ENCODE data around the gene PREB.
"Not testable (repeated sequence)": the region's sequence is repeated elsewhere in the genome, so short reads cannot be mapped to it uniquely, and the experiment has no call there.

PREB gene

GRCh38 chr2:27133905-27134780, at the start of gene PREB:
Gene PREB (minus strand): TSS chr2:27134636. CDS start chr2:27134421, 215 bp downstream.
- peak; percentile 97 to 98 for DNase-seq

GRCh38 chr2:27184115-27184514, 49.7 kb upstream of the PREB start:
- no peak for DNase-seq

- DNase-seq, result no peak
Observed at GRCh38 chr2:27182346-27182745, 47.9 kb upstream of the PREB start.

GRCh38 chr2:27179344-27180000, 45.0 kb upstream of the PREB start:
- DNase-seq, result no peak

- DNase-seq, result no peak
Observed at GRCh38 chr2:27178469-27178868, 44.0 kb upstream of the PREB start.

GRCh38 chr2:27177441-27178351, 43.3 kb upstream of the PREB start:
- DNase-seq, result no peak

- DNase-seq, result not testable (repeated sequence)
Observed at GRCh38 chr2:27175781-27176180, 41.3 kb upstream of the PREB start.

- DNase-seq, result no peak
Observed at GRCh38 chr2:27175330-27175729, 40.9 kb upstream of the PREB start.

GRCh38 chr2:27174638-27175037, 40.2 kb upstream of the PREB start:
- no peak for DNase-seq

GRCh38 chr2:27171351-27171848, 37.0 kb upstream of the PREB start:
- DNase-seq, result no peak

- DNase-seq, result no peak
Observed at GRCh38 chr2:27170581-27171337, 36.3 kb upstream of the PREB start.

- no peak for DNase-seq
Observed at GRCh38 chr2:27164960-27165763, 30.7 kb upstream of the PREB start.

GRCh38 chr2:27162151-27163121, 28.0 kb upstream of the PREB start:
- DNase-seq, result no peak

- DNase-seq, result no peak
Observed at GRCh38 chr2:27160191-27160590, 25.8 kb upstream of the PREB start.

- no peak for DNase-seq
Observed at GRCh38 chr2:27159271-27159670, 24.8 kb upstream of the PREB start.

GRCh38 chr2:27158468-27158867, 24.0 kb upstream of the PREB start:
- no peak for DNase-seq

- DNase-seq, result no peak
Observed at GRCh38 chr2:27155069-27155520, 20.7 kb upstream of the PREB start.

GRCh38 chr2:27154488-27154887, 20.1 kb upstream of the PREB start:
- no peak for DNase-seq

GRCh38 chr2:27152796-27153464, 18.5 kb upstream of the PREB start:
- no peak for DNase-seq
